Measurements from ENCODE around the gene GNAI1.
"Not testable (repeated sequence)": the region's sequence is repeated elsewhere in the genome, so short reads cannot be mapped to it uniquely, and the experiment has no call there.

GNAI1 gene

GRCh38 chr7:80133361-80134114 is 1.1 kb upstream of the GNAI1 start:
- no peak for DNase-seq (ENCODE audit: low read depth)

GRCh38 chr7:80134115-80134535 is 506 bp upstream of the GNAI1 start:
- DNase-seq (ENCODE audit: low read depth): no peak

- DNase-seq (ENCODE audit: low read depth): no peak
Measured at GRCh38 chr7:80135309-80136104, 876 bp downstream of the GNAI1 start.

GRCh38 chr7:80136261-80137055 is 1.8 kb downstream of the GNAI1 start:
- DNase-seq (ENCODE audit: low read depth): no peak

- no peak for DNase-seq (ENCODE audit: low read depth)
Measured at GRCh38 chr7:80137410-80137809, 2.8 kb downstream of the GNAI1 start.

- no peak for DNase-seq (ENCODE audit: low read depth)
Measured at GRCh38 chr7:80139236-80139635, 4.6 kb downstream of the GNAI1 start.

- no peak for DNase-seq (ENCODE audit: low read depth)
Measured at GRCh38 chr7:80140388-80140787, 5.8 kb downstream of the GNAI1 start.

- DNase-seq (ENCODE audit: low read depth): no peak
Measured at GRCh38 chr7:80141376-80141775, 6.7 kb downstream of the GNAI1 start.

GRCh38 chr7:80142853-80143580 is 8.4 kb downstream of the GNAI1 start:
- DNase-seq (ENCODE audit: low read depth): no peak

- DNase-seq (ENCODE audit: low read depth): no peak
Measured at GRCh38 chr7:80145780-80146422, 11.3 kb downstream of the GNAI1 start.

GRCh38 chr7:80146545-80147182 is 12.0 kb downstream of the GNAI1 start:
- DNase-seq (ENCODE audit: low read depth): no peak

GRCh38 chr7:80147543-80148391 is 13.1 kb downstream of the GNAI1 start:
- DNase-seq (ENCODE audit: low read depth): no peak

- DNase-seq (ENCODE audit: low read depth): no peak
Measured at GRCh38 chr7:80150611-80151273, 16.1 kb downstream of the GNAI1 start.

- no peak for DNase-seq (ENCODE audit: low read depth)
Measured at GRCh38 chr7:80151274-80151665, 16.6 kb downstream of the GNAI1 start.

- no peak for DNase-seq (ENCODE audit: low read depth)
Measured at GRCh38 chr7:80153446-80153845, 18.8 kb downstream of the GNAI1 start.

GRCh38 chr7:80154656-80155333 is 20.2 kb downstream of the GNAI1 start:
- DNase-seq (ENCODE audit: low read depth): no peak

- no peak for DNase-seq (ENCODE audit: low read depth)
Measured at GRCh38 chr7:80155374-80155773, 20.7 kb downstream of the GNAI1 start.

- not testable (repeated sequence) for DNase-seq (ENCODE audit: low read depth)
Measured at GRCh38 chr7:80157770-80158169, 23.1 kb downstream of the GNAI1 start.

GRCh38 chr7:80159802-80160201 is 25.2 kb downstream of the GNAI1 start:
- no peak for DNase-seq (ENCODE audit: low read depth)

Measured in T-helper 22 cell (primary cell).